Transverse colon (tissue), 4 donors: ENCODE results near the gene IGSF10. TPM values are rescaled to one million over a fixed set of nuclear protein-coding genes. Genes with fewer than 3 reads are reported as not detected.
"Not testable (repeated sequence)": the region's sequence is repeated elsewhere in the genome, so short reads cannot be mapped to it uniquely, and the experiment has no call there.

Experiments used
- DNase-seq: peaks from one replicate; pipeline ENCODE4 v3.0.0-alpha.2; 2019
- H3K27ac ChIP-seq, 4 donors: fragments of 200-600 bp; sonication (generic); 2 replicates each; pipeline ENCODE4 v1.5.1; 2016 to 2018; ENCODE audit warnings: inconsistent platforms in 4 of 4
- H3K27me3 ChIP-seq: fragments of 200-600 bp; sonication (generic); 2 replicates; pipeline ENCODE4 v1.5.1; 2017; ENCODE audit warnings: inconsistent platforms
- H3K36me3 ChIP-seq, 4 donors: fragments of 200-600 bp; sonication (generic); 2 replicates each; pipeline ENCODE4 v1.5.1; 2017 to 2019; ENCODE audit warnings: inconsistent platforms in 4 of 4
- H3K4me1 ChIP-seq, 4 donors: fragments of 200-600 bp; sonication (generic); 2 replicates each; pipeline ENCODE4 v1.5.1; 2017 to 2020; ENCODE audit warnings: inconsistent platforms in 4 of 4
- H3K4me3 ChIP-seq, 4 donors: fragments of 200-600 bp; sonication (generic); 1 replicate in 1 of 4; 2 replicates in 3 of 4; pipeline versions ENCODE4 v1.5.1 to v1.6.1; 2017 to 2019; ENCODE audit warnings: inconsistent platforms in 4 of 4
- H3K9me3 ChIP-seq, 2 donors: fragments of 200-600 bp; sonication (generic); 2 replicates each; pipeline ENCODE4 v1.5.1; 2017 to 2019; ENCODE audit warnings: inconsistent platforms in 2 of 2
- CTCF ChIP-seq, 5 experiments: fragments of 200-600 bp in 3 of 5; fragments of 450-650 bp in 2 of 5; sonication (generic) in 3 of 5; IDR thresholded peaks; 1 replicate in 2 of 5; 2 replicates in 3 of 5; pipeline ENCODE4 v1.5.1; 2016 to 2017; ENCODE audit warnings: antibody characterized with exemption in 5 of 5, inconsistent platforms in 3 of 5, mild to moderate bottlenecking in 2 of 5, moderate library complexity in 1 of 5
- EP300 ChIP-seq: sonication (generic); formaldehyde crosslinking; IDR thresholded peaks from one replicate; pipeline ENCODE4 v1.6.1; 2017; ENCODE audit warnings: antibody characterized with exemption, low read depth
- POLR2A ChIP-seq: fragments of 450-650 bp; IDR thresholded peaks from one replicate; pipeline ENCODE4 v1.6.1; 2016; ENCODE audit warnings: antibody characterized with exemption, mild to moderate bottlenecking, moderate library complexity
- POLR2AphosphoS5 ChIP-seq, 3 donors: sonication (generic); formaldehyde crosslinking; IDR thresholded peaks; one replicate each; pipeline ENCODE4 v1.6.1; 2016; ENCODE audit warnings: antibody characterized with exemption in 3 of 3
- WGBS, 2 donors: methylation state at CpG; one replicate each; pipeline ENCODE4 v1.1.5; 2018; ENCODE audit warnings: low coverage in 1 of 2; 5-methylcytosine and 5-hydroxymethylcytosine counted together
- in situ Hi-C, 4 donors: fragments of 200-750 bp; cut with MboI; loops; one replicate each; pipeline versions ENCODE4 v1.15.0 to v1.15.1; 2017; ENCODE audit warnings: low sequenced_read_pairs in 3 of 4, low pct_ligation_motif_present in 1 of 4, low pct_unique_long_range_greater_than_20kb in 1 of 4
- intact Hi-C: fragments of 100-400 bp; cut with DNase I; formaldehyde crosslinking; loops from one replicate; pipeline ENCODE4 v1.15.1; 2023; ENCODE audit warnings: low total_unique reads
- total RNA-seq, 4 donors: library from RNA; depleted of rRNA; stranded (reverse); fragments of >200 nt; gene quantifications; one replicate each; pipeline ENCODE4 v1.1.0, GENCODE V29; 2016

Gene IGSF10
- total RNA-seq, 4 donors from 2014 or later, result 0.37 to 5.8 (median 1.7) TPM

GRCh38 chr3:151501923-151502632 lies 41.2 kb upstream of the IGSF10 start:
- intact Hi-C loops, result no loop called here
- Histone ChIP-seq H3K4me1 (no peaks in the 10 kb centered on the region), H3K36me3 (no peaks in the 10 kb centered on the region), H3K27me3 (no peaks in the 10 kb centered on the region), H3K27ac (no peak overlapping the region), H3K4me3 (no peak overlapping the region), H3K9me3 (no peaks in the 10 kb centered on the region)
- no peak for TF ChIP-seq POLR2AphosphoS5 (IDR thresholded peaks at IDR 0.05)
- no peak for TF ChIP-seq EP300
- TF ChIP-seq POLR2A, result no peak
- TF ChIP-seq CTCF (IDR thresholded peaks at IDR 0.05), result no peak
- WGBS, 2 donors, result 53 to 66% methylated on average over 4 of the region's 4 CpGs
- DNase-seq, result no peak
- in situ Hi-C loops, result no loop called here

GRCh38 chr3:151501171-151501922 lies 40.5 kb upstream of the IGSF10 start:
- H3K4me3 ChIP-seq, result no peak overlapping the region
- intact Hi-C loops, result no loop called here
- 46 to 68% methylated on average over 4 to 5 of the region's 5 CpGs for WGBS, 2 donors

GRCh38 chr3:151499168-151499567 lies 38.3 kb upstream of the IGSF10 start:
- Histone ChIP-seq H3K27ac (no peak overlapping the region), H3K27me3 (no peaks in the 10 kb centered on the region), H3K4me1 (no peaks in the 10 kb centered on the region), H3K9me3 (no peaks in the 10 kb centered on the region), H3K4me3 (no peak overlapping the region), H3K36me3 (no peaks in the 10 kb centered on the region)
- TF ChIP-seq POLR2AphosphoS5 (IDR thresholded peaks at IDR 0.05) (no peak), CTCF (IDR thresholded peaks at IDR 0.05) (no peak), EP300 (no peak), POLR2A (no peak)
- in situ Hi-C loops (no loop called here), intact Hi-C loops (no loop called here)
- DNase-seq, result no peak
- 31 to 35% methylated on average over 3 of the region's 3 CpGs for WGBS, 2 donors

More at GRCh38 chr3:151501171-151501922, 40.5 kb upstream of the IGSF10 start:
- no peaks in the 10 kb centered on the region for H3K9me3 ChIP-seq
- H3K4me1 ChIP-seq, result no peaks in the 10 kb centered on the region
- no peaks in the 10 kb centered on the region for H3K36me3 ChIP-seq
- in situ Hi-C loops, result no loop called here
- H3K27ac ChIP-seq, result no peak overlapping the region
- no peak for TF ChIP-seq POLR2AphosphoS5 (IDR thresholded peaks at IDR 0.05)
- TF ChIP-seq EP300, result no peak
- TF ChIP-seq CTCF (IDR thresholded peaks at IDR 0.05), result no peak
- no peak for TF ChIP-seq POLR2A
- no peak for DNase-seq
- H3K27me3 ChIP-seq, result no peaks in the 10 kb centered on the region

- Histone ChIP-seq H3K4me1 (no peaks in the 10 kb centered on the region), H3K4me3 (no peak overlapping the region), H3K27me3 (no peaks in the 10 kb centered on the region), H3K36me3 (no peaks in the 10 kb centered on the region), H3K27ac (no peak overlapping the region), H3K9me3 (no peaks in the 10 kb centered on the region)
- WGBS, 2 donors, result 85 to 100% methylated on average over 1 to 2 of the region's 2 CpGs
- TF ChIP-seq CTCF (IDR thresholded peaks at IDR 0.05) (no peak), POLR2AphosphoS5 (IDR thresholded peaks at IDR 0.05) (no peak), EP300 (no peak), POLR2A (no peak)
- no peak for DNase-seq
- in situ Hi-C loops (no loop called here), intact Hi-C loops (no loop called here)
Observed at GRCh38 chr3:151491525-151491924, 30.7 kb upstream of the IGSF10 start.

- H3K9me3 ChIP-seq, H3K4me1 ChIP-seq, H3K4me3 ChIP-seq, H3K36me3 ChIP-seq, H3K27me3 ChIP-seq, H3K27ac ChIP-seq, in situ Hi-C loops, intact Hi-C loops, DNase-seq: not testable (repeated sequence)
Observed at GRCh38 chr3:151487833-151488232, 27.0 kb upstream of the IGSF10 start.
